ENCODE data around the gene DENND6B.

DNA sequence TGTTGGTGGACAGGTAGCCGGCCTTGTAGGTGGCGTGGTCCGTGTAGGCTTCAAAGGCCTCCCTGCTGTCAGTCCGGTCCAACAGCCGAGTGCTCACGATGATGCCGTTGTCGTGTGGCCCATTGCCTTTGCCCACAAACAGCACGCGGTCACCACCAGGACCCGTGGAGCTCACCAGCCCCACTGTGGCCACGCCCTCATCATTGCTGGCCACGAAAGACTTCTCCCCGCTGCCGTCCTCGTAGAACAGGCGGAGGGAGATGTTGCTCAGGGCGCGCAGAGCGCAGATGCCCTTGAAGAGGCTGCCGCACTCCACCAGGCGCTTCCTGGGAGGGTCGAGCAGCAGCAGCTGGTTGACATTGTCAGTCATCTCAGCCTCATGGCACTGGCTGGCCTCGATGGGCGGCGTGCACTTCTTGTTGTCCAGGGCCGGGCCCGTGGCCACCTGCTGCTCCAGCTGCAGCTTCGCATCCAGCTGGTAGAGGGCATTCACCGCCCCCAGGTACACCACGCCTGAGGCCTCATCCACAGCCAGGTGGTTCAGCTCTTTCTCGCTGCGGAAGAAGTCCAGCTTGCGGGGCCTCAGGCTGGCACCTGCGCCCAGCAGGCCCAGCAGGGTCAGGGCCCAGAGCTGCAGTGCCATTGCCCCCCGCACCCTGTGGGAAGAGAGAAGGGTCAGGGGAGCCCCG, 36.7 kb downstream of the DENND6B start:
- TF ChIP-seq, protein P1, sequence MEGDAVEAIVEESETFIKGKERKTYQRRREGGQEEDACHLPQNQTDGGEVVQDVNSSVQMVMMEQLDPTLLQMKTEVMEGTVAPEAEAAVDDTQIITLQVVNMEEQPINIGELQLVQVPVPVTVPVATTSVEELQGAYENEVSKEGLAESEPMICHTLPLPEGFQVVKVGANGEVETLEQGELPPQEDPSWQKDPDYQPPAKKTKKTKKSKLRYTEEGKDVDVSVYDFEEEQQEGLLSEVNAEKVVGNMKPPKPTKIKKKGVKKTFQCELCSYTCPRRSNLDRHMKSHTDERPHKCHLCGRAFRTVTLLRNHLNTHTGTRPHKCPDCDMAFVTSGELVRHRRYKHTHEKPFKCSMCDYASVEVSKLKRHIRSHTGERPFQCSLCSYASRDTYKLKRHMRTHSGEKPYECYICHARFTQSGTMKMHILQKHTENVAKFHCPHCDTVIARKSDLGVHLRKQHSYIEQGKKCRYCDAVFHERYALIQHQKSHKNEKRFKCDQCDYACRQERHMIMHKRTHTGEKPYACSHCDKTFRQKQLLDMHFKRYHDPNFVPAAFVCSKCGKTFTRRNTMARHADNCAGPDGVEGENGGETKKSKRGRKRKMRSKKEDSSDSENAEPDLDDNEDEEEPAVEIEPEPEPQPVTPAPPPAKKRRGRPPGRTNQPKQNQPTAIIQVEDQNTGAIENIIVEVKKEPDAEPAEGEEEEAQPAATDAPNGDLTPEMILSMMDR (IDR thresholded peaks at IDR 0.05): no peak
- TF ChIP-seq POLR2A (IDR thresholded peaks at IDR 0.05): no peak
